Measurements from ENCODE around the gene OTOS.

DNA sequence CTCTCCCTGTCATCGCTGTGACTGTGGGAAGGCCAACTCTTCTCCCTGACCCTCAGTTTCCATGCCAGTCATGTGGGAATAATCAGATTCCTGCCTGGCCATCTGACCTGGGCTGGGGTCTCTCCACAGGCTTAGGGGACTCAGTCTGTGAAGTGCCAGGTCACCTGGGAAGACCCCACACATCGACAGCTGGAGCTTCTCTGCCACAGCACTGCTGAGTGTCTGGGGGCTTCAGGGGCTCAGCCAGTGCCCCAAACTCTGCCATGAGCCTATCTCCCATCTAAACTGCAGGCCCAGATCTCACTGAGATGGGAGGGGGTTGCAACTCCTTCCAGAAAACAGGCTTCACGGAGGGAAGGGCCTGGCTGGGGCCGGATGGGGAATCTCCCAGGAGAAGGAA lies 42.0 kb upstream of the OTOS start:
- TF ChIP-seq, protein P1, sequence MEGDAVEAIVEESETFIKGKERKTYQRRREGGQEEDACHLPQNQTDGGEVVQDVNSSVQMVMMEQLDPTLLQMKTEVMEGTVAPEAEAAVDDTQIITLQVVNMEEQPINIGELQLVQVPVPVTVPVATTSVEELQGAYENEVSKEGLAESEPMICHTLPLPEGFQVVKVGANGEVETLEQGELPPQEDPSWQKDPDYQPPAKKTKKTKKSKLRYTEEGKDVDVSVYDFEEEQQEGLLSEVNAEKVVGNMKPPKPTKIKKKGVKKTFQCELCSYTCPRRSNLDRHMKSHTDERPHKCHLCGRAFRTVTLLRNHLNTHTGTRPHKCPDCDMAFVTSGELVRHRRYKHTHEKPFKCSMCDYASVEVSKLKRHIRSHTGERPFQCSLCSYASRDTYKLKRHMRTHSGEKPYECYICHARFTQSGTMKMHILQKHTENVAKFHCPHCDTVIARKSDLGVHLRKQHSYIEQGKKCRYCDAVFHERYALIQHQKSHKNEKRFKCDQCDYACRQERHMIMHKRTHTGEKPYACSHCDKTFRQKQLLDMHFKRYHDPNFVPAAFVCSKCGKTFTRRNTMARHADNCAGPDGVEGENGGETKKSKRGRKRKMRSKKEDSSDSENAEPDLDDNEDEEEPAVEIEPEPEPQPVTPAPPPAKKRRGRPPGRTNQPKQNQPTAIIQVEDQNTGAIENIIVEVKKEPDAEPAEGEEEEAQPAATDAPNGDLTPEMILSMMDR (IDR thresholded peaks at IDR 0.05; ENCODE audit: insufficient read depth, low read depth, low read length): no peak
- no peak for TF ChIP-seq EZH2 (IDR thresholded peaks at IDR 0.05; ENCODE audit: insufficient read depth, low read length)
